T1000 (cell line): ENCODE data around the gene VEGFB.
"Not testable (repeated sequence)": the region's sequence is repeated elsewhere in the genome, so short reads cannot be mapped to it uniquely, and the experiment has no call there.

ENCODE experiments used
- DNase-seq: peaks from one replicate; lab custom pipeline; 2025; ENCODE audit warnings: mixed read lengths; lab: John Stamatoyannopoulos, UW

VEGFB gene

DNA sequence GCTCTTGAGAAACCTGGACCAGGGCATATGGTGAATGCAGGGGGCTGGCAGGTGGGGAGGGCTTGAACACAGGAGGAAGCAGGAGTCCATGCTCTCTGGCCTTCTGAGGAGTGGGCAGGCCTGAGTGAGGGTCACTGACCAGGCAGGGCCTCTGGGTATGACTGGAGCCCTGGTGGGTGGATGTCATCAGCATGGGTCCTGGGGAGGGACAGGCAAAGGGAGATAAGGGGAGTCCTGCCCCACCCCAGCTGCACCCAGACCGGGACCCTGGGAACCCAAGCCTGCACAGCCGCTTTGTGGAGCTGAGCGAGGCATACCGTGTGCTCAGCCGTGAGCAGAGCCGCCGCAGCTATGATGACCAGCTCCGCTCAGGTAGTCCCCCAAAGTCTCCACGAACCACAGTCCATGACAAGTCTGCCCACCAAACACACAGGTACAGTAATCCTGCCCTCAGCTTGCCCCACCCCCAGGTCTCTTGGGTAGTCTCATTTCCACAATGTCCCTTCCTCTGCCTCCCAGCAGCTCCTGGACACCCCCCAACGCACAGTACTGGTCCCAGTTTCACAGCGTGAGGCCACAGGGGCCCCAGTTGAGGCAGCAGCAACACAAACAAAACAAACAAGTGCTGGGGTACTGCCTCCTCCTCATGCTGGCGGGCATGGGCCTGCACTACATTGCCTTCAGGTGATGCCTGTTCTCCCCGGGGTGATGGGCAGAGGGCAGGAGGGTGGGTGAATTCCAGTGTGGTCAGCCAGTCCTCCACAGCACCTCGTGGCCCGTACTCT lies 2.0 kb upstream of the VEGFB start:
- no peak for DNase-seq

DNA sequence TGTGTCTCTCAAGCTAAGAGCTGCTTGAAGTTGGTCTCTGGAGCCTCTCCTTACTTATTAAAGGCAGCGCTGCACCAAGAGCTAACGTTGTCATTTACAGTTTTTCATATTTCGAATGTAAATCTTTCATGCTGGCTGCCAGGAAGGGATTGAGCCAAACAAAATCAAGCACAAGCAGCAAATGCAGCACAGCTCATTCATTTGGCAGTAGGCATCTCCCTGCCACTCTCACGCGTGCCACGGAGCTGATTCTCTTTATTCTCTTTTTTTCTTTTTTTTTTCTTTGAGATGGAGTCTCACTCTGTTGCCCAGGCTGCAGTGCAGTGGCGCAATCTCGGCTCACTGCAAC lies 1.4 kb upstream of the VEGFB start:
- no peak for DNase-seq

DNA sequence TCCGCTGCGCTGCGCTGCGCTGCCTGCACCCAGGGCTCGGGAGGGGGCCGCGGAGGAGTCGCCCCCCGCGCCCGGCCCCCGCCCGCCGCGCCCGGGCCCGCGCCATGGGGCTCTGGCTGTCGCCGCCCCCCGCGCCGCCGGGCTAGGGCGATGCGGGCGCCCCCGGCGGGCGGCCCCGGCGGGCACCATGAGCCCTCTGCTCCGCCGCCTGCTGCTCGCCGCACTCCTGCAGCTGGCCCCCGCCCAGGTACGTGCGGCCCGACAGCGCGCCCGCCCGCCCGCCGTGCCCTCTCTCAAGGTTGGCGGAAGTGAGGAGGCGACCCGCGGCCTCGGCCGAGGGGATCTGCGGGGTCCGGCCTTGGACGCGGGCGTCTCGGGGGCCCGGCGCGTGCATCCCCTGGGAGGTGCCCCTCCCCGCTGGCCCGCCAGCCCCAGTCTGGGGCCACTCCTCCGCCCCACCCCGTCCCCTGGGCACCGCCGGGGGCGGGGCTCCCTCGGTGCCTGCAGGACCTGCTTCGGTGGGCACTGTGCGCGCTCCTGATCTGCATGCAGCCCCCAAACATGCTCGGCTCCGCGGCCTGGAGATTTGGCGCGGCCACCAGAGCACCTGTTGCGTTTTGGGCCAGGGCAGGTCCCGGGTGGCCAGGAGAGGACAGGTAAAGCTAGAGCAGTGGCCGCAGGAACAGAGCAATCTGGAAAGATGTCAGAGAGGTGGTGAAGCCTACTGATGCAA lies 429 bp downstream of the VEGFB start:
- peak; percentile 21 for DNase-seq

DNA sequence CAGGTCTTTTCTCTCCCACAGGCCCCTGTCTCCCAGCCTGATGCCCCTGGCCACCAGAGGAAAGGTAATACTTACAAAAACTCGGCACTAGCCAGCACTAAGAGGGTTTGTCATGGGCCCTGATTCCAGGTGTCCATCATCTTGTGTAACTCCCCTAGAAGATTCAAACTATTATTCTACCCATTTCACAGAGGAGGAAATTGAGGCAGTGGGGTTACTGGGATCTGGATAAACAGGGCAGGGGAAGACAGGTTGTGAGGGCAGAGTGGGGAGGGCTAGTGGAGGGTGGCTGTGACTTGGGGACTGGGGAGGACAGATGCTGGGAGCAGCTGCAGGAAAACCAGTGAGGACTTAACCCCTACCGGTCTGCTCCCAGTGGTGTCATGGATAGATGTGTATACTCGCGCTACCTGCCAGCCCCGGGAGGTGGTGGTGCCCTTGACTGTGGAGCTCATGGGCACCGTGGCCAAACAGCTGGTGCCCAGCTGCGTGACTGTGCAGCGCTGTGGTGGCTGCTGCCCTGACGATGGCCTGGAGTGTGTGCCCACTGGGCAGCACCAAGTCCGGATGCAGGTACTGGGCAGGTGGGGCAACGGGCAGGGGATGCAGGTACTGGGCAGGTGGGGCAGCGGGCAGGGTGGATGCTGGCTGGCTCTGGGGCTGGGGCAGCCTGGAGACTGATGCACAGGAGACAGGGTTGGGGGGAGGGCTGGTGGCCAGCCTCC lies 1.2 kb downstream of the VEGFB start:
- DNase-seq, result no peak

DNA sequence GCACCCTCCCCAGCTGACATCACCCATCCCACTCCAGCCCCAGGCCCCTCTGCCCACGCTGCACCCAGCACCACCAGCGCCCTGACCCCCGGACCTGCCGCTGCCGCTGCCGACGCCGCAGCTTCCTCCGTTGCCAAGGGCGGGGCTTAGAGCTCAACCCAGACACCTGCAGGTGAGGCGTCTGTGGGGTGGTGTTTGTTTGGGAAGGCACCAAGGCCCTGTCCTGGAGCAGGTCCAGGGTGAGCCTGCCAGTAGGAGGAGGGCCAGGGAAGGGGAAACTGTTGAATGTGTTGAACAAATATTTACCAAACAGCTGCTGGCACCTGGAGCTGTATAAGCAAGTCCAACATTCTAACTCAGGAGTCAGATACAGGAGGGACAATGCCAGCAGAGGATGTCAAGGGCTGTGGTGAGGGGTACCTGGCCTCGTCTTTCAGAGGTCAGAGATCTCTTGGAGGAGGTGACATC lies 3.1 kb downstream of the VEGFB start:
- no peak for DNase-seq

DNA sequence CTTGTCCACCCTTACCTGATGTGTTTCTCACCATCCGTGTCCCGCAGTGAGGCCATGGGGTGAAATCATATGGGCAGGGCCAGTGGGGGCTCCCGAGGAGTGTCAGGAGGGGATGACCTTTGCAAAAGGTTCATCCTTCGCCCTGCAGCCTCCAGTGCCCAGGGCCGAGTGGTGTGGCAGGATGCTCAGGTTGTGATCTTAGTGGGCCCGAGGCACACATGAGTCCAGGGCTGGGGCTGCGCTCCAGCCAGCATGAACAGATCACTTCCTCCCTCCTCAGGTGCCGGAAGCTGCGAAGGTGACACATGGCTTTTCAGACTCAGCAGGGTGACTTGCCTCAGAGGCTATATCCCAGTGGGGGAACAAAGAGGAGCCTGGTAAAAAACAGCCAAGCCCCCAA lies 3.7 kb downstream of the VEGFB start:
- no peak for DNase-seq

DNA sequence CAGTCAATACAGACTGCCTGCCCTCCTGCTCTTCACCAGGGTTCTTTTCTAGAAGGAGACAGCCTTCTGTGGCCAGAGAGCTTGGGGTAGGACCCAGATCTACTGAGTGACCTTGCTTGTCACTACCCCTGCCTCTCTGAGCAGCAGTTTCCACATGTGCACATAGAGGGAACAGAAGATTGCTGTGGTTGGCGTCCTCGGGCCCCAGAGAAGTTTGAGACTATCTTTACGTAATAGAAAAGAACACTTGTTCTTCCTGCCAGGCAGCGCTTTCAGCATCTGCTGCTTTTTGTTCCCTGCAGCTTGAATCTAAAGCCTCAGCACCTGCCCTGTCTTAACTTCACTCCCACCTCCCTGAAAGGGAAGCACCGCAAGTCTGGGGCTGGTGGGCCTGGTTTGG lies 4.6 kb downstream of the VEGFB start:
- no peak for DNase-seq

DNA sequence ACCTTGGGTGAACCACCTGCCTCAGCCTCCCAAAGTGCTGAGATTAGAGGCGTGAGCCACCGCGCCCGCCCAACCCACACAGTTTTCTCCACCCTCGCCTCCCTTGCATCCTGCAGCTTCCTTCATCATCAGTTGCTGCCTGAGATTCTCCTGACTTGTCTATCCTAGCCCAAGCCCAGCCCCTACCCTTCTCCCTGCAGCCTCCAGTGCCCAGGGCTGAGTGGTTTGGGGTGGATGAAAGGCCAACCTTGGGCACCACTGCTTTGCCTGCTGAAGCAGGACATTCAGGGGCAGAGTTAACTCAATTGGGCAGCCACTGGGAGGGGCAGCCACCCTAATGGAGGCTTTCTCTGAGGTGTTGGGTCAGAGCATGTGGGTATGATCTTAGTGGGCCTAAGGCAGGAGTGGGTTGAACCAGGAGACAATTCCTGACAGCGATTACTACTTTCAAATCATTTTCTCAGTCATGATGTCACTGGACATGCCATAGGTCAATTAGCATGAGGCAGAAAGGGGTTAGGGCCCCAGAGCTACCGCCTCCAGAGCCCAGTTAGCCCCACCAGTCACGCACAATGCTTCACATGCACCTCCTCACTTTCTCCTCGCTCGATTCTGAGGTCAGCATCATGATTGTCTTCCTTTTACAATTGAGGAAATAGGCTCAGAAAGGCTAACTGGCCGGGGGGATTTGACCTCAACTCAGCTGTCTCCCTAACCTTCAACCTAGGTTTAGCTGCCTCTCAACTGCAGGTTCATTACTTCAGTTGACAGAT lies 5.5 kb downstream of the VEGFB start:
- no peak for DNase-seq

DNA sequence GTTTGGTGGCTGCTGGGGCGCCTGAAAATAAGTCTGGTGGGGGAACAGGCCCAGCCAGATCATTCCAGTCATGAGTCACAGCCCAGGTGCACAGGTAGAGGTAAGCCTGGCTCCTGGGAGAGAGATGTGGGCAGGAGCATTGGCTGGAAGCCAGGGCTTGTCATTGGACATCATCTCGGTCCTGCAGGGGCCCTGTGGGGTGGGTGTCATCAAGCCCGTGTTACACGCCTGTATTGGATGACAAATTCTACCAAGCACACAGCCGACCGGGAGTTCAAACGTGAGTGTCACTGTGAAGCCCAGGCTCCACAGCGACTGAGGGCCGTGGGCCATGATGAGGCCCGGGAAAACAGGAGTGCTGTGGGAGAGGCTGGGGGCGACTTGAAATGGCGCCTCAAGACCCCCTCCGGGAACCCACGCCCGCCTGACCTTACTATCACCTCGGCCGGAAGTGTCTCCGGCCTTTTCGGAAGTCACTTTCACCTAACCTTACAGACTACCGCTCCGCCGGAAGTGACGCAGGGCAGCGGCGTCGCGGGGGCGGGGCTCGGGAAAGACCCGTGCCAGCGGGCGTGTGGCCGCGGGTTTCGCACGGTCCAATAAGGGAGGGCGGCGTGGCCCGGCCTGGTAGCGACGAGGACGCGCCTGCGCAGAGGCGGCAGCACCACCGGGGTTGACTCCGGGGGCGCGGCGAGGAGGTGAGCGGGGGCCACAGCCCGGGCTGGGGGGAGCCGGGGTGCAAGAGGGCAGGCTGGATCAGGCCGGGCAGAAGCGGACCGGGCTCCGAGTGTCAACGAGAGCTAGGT lies 6.3 kb downstream of the VEGFB start, which contains the start of gene FKBP2:
Gene FKBP2 (plus strand): TSS at position 661 of the 806 bp plus-strand sequence. CDS start 1,293 bp downstream, outside the sequence.
- peak; percentile 96 for DNase-seq

DNA sequence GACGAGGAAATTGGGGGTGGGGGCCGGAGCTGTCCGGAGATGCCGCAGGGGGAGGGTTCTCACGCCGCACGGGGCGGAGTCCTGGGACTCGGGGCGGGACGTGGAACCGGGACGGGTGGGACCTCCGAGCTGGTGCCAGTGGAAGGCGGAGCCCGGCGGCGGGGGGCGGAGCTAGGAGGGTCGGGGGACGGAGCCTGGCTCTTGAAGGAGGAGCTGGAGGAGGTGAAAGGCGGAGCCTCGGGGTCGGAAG lies 6.8 kb downstream of the VEGFB start:
- DNase-seq, result peak; percentile 99

DNA sequence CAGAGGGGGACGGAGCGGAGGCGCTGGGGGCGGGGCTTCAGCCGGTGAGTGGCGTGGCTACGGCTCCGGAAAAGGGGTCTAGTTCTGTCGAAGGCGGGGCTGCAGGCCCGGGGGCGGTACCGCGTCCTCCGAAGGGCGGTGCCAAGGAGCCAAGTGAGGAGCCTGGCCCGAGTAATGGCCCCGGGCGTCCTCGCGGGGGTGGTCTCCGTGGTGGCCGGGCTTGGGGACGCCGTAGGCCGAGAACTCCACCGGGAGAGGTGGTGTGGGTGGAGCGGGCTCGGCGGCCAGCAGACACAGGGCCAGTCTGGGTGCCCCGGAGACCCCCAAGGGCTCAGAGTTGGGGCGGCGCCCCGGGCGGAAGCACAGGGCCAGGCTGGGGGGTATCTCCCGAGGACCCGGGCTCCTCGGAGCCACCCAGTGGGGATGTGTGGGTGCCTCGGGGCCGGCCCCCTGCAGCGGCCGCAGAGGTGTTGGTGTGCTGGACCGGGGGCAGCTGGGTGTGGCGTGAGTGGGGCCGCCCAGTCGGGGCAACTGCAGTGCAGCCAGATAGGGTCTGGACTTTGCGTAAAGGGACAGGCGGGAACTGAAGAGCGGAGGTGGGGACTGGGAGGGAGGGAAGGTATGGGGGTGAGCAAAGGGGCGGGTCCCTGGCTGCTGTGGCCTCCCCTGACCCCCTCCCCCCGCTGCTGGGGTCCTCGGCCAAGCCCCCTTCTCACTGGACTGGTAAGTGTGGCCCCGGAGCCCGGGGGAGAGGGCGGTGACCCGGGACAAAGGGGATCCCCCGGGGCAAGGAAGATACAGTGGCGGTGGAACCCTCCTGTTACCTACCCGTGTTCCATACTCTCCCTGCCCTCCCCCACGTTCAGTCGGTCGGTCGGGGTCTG lies 7.3 kb downstream of the VEGFB start:
- DNase-seq, result peak; percentile 59

DNA sequence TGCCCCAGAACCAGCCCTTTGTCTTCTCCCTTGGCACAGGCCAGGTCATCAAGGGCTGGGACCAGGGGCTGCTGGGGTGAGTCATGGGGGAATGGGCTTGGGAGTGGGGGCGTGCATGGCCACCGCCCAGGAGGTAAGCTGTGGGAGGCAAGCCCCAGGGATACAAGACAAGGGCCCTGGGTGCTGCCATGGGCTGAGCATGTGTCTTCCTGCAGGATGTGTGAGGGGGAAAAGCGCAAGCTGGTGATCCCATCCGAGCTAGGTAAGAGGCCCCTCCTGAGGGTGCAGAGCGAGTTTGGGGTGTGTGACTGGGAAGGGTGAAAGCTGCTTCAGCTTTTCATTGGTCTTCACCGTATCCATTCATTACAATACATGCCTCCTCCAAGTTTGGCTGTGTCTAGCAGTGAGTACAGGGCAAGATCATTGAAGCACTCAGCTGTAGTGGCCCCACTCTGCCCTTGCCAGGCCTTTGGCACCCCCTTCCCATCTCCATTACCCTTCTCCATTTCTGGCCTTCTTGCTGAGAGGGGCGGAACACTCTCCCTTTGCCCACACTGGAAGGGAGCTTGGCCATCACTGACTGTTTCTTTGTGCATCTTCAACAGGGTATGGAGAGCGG lies 9.0 kb downstream of the VEGFB start:
- DNase-seq, result no peak

DNA sequence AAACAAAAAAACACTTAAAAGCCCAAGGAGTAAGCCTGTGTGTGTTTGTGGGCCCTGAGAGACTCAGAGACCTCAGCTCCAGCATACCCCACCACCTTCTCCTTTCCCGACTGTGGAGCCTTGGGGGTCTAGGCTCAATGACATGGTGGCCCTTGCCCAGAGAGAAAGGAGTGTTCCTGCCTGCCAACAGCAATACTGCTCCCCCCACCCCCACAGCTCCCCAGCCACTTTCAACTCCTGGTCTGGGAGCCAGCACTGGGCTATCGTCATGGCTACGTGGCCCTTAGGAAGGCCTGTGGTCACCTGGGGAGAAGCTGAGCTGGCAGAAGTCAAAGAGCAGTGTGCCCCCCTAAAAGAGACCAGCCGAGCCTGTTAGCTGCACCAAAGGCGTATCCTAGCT lies 9.7 kb downstream of the VEGFB start:
- no peak for DNase-seq

DNA sequence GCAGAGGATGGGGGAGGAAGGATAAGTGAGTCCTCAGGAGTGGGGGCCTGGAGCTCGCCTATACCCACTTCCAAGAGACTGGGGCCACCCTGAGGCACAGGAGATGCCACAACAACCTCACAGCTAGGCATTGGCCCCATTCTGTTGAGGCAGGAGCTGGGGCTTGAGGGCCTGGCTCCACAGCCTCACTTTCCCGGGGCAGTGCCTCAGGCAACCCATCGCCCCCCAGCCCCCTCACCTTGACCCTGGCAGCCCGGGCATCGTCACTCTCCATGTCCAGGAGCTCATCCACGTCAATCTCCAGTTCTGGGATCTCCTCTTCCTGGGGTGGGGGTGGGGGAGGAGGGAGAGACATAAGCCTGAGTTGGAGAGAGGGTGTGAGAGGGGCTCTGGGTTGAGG lies 10.6 kb downstream of the VEGFB start:
- no peak for DNase-seq

DNA sequence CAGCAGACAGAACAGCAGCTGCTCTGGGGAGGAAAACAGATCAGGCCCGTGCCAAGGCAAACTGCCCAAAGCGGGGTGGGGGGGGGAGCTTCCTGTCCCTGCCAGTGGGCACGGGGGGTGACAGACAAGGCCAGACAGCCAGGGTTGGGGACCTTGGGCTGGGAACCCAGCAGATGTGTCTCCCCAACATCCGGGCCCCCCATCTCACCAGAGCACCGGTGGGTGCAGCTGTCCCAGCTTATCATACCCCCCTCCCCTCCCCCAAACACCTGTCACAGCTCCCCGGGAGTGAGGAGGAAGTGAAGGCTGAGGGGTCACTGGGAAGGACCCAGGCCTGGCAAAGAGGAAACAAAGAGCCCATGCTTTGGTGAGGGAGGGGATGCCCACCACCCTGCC lies 11.0 kb downstream of the VEGFB start:
- DNase-seq, result no peak

DNA sequence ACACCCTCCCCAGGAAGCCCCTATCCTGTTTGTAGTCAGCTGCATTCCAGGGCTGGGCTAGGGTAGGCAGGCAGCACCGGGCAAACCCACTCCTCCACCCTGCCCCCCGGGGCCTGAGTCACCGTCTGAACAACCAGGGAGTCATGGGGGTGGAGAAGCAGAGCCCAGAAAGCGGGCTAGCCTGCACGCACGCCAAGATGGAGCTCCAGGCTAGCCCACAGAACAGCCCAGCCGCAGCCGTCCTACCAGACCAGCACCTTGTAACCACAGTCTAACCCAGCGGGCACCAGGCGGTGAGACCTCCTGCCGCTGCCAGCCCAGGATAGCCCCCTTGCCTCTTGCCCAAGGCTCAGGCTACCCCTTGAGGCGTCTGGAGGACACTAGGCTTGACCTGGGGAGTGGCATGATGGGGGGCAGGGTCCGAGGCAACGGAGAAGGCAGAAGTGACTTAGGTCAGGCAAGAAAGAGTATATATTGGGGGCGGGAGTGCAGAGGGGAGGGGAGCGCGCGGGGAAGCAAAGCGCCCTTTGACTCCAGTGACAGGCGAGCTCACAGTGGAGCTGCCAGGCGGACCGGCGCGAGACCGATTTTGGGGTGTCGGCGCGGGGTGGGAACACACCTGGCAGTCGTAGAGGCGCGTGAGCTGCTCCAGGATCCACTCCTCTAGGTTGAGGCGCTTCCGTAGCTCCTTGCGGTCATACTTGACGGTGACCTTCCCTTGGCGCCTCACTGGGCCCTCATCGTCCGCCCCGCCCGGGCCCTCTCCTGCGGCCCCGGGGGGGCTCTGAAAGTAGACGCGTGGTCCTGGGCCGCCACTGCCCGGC lies 11.6 kb downstream of the VEGFB start:
- DNase-seq, result peak; percentile 86

DNA sequence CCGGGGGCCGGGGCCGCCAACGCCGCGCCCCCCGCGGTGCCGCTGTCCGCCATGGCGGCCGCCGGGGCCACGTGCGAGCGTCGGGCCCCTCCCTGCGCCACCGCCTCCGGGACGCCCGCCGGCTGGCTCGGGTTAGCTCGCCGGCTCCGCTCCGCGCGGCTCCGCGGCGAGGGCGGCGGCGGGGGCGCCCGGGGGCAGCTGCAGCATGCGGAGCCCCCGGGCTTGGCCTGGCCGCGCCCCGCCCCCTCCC lies 12.2 kb downstream of the VEGFB start:
- not testable (repeated sequence) for DNase-seq

DNA sequence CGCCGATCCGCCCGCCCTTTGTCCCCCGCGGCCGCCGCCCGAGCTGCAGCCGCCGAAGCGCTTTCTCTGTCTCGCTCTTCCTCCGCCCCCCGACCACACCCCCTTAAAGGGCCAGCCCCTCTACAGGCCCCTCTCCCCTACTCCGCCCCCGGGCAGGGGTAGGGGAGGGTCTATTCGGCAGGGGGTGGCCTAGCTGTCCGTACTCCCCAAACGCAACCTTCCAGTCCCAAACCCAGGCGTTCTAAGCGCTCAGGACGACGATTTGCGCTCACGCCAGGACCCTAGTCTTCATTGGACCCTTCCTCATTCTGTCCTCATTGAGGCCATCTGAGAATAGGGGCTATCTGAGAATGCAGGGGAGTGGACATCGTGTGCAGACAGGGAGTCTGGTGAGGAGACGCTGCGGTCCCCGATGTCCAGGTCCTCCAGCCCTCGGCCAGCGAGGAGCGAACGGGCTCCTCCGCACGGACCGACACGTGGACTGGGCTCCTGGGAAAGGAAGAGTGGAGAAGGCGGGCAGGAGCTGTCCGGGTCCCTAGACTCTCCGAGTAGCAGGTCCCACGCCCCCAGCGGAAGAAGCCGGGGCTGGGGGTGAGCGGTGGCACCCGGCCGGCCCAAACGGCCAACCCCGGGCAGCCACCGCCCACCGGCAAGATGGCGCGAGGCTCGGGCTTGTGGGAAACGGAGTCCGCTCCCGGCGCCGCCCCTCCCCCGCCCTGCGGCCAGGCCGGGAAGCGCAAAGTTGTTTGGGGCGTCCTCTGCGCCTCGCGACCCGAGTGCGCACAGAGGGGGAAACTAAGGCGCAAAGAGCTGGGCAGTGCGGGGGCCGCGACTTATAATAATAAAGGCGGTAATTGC lies 12.7 kb downstream of the VEGFB start, which contains the start of gene PPP1R14B:
Gene PPP1R14B (minus strand): TSS at position 73 of the 858 bp plus-strand sequence. CDS start 270 bp downstream, outside the sequence.
- DNase-seq, result peak; percentile 61
